ENCODE measurements around the gene PHF19.

- no peak for TF ChIP-seq POLR2A (IDR thresholded peaks at IDR 0.05)
- TF ChIP-seq, protein P1, sequence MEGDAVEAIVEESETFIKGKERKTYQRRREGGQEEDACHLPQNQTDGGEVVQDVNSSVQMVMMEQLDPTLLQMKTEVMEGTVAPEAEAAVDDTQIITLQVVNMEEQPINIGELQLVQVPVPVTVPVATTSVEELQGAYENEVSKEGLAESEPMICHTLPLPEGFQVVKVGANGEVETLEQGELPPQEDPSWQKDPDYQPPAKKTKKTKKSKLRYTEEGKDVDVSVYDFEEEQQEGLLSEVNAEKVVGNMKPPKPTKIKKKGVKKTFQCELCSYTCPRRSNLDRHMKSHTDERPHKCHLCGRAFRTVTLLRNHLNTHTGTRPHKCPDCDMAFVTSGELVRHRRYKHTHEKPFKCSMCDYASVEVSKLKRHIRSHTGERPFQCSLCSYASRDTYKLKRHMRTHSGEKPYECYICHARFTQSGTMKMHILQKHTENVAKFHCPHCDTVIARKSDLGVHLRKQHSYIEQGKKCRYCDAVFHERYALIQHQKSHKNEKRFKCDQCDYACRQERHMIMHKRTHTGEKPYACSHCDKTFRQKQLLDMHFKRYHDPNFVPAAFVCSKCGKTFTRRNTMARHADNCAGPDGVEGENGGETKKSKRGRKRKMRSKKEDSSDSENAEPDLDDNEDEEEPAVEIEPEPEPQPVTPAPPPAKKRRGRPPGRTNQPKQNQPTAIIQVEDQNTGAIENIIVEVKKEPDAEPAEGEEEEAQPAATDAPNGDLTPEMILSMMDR (IDR thresholded peaks at IDR 0.05) = no peak
Measured at GRCh38 chr9:120921661-120922181, 44.7 kb upstream of the PHF19 start.
